ENCODE data around the gene FYTTD1. TPM values are rescaled to one million over a fixed set of nuclear protein-coding genes. Genes with fewer than 3 reads are reported as not detected.
A peak's percentile ranks its signal among the peaks of the same experiment; 100 is the strongest.

The FYTTD1 gene
- total and polyA plus RNA-seq, 2 of the 4 experiments (the other 2 are of a cell fraction): 20.4 to 50.2 TPM

- Histone ChIP-seq H4K5ac (ENCODE audit: low read depth, low read length) (peak overlapping the region; percentile 61), H3K9me3 (ENCODE audit: control insufficient read depth, insufficient read depth, low read length) (no peaks in the 10 kb centered on the region), H3K9me1 (ENCODE audit: insufficient read depth, low read length) (no peaks in the 10 kb centered on the region; the same call in 1 of the 2 replicates), H3K4me3 (ENCODE audit: insufficient read depth, low read depth, low read length) (peak overlapping the region; percentile 75), H3K4me1 (ENCODE audit: control insufficient read depth, insufficient read depth, low read length) (peaks cover 1% of the 10 kb centered on the region; the same call in 1 of the 2 replicates), H2AFZ (replicated peaks; ENCODE audit: low read length, poor library complexity) (peak overlapping the region; percentile 91), H3K56ac (ENCODE audit: extremely low read depth, insufficient read depth, low read length) (peak overlapping the region; percentile 40), H3K9ac (ENCODE audit: low read depth, low read length) (peak overlapping the region; percentile 62), H2BK15ac (ENCODE audit: low read depth, low read length) (no peak overlapping the region), H3K4ac (ENCODE audit: low read depth, low read length) (peak overlapping the region; percentile 80), H3K23ac (ENCODE audit: low read depth, low read length) (peak overlapping the region; percentile 55; the same call in 1 of the 2 replicates), H3K27me3 (ENCODE audit: control insufficient read depth, insufficient read depth, low read length) (no peaks in the 10 kb centered on the region), H2BK120ac (ENCODE audit: low read depth, low read length) (peak overlapping the region; percentile 27; the same call in 1 of the 2 replicates), H4K91ac (ENCODE audit: insufficient read depth, low read depth, low read length) (peak overlapping the region; percentile 60), H4K8ac (ENCODE audit: low read depth in 2 of 2, low read length in 2 of 2) (peak overlapping the region; percentile 60 to 84), H2AK5ac (ENCODE audit: low read depth, low read length) (0 out of 2 replicates have a peak overlapping the region, but pooled peaks have one; percentile 6), H2AK9ac (replicated peaks; ENCODE audit: low read depth, low read length, poor library complexity) (peak overlapping the region; percentile 90), H3K4me2 (ENCODE audit: low read depth, low read length) (peak overlapping the region; percentile 88), H2BK20ac (ENCODE audit: low read depth, low read length) (no peak overlapping the region; the same call in 1 of the 2 replicates), H3K27ac (ENCODE audit: insufficient read depth, low read length) (peak overlapping the region; percentile 10), H3K36me3 (ENCODE audit: control insufficient read depth, insufficient read depth, low read length) (no peaks in the 10 kb centered on the region), H3K14ac (replicated peaks; ENCODE audit: low read depth, low read length) (peak overlapping the region; percentile 90), H4K20me1 (ENCODE audit: insufficient read depth, low read length) (peaks cover 8% of the 10 kb centered on the region; the same call in 1 of the 2 replicates), H2BK5ac (ENCODE audit: low read depth, low read length, poor library complexity, severe bottlenecking) (peak overlapping the region; percentile 16), H3K79me1 (ENCODE audit: low read depth in 1 of 2, low read length in 2 of 2) (peaks cover 15 to 42% of the 10 kb centered on the region in 2 experiments), H3K18ac (ENCODE audit: low read depth, low read length) (peak overlapping the region; percentile 3; the same call in 1 of the 2 replicates)
- 0% methylated on average over 2 of the region's 6 CpGs; no CpG with 5 or more reads in 1 of the 2 experiments for WGBS, 2 experiments (ENCODE audit: extremely low coverage in 2 of 2, insufficient read length in 1 of 2)
- ATAC-seq (ENCODE audit: low read depth) (no peak), DNase-seq (no peak)
- in situ Hi-C loops (cut with MboI; ENCODE audit: low sequenced_read_pairs) (no loop called here), intact Hi-C loops (cut with micrococcal nuclease) (loop anchor here (1.0 to 2.0 kb wide), 2 partner anchors 12 to 24 kb away; partner anchors contain the start of gene FYTTD1), dilution Hi-C loops (cut with HindIII; ENCODE audit: low sequenced_read_pairs, unreplicated experiment) (no loop called here)
- TF ChIP-seq NFE2L2 (IDR thresholded peaks at IDR 0.05; ENCODE audit: low read depth, low read length) (no peak), RFX5 (IDR thresholded peaks at IDR 0.05; ENCODE audit: low read depth, low read length) (no peak), MAFK (IDR thresholded peaks at IDR 0.05; ENCODE audit: low read depth, low read length) (no peak), USF2 (IDR thresholded peaks at IDR 0.05; ENCODE audit: low read depth, low read length) (no peak), FOS (IDR thresholded peaks at IDR 0.05; ENCODE audit: low read depth, low read length) (no peak), CTCF (conservative IDR thresholded peaks at IDR 0.05; ENCODE audit: low read depth, low read length) (no peak)
- CTCF ChIA-PET: no interaction called here
- BruUV-seq (replicated peaks): no TSS peak
- POLR2A ChIA-PET (ENCODE audit: unreplicated experiment): no interaction called here
These were observed 12.4 kb upstream of the FYTTD1 start for GRCh38 chr3:197737319-197737649.
